ENCODE results near the gene EAF2. TPM values are rescaled to one million over a fixed set of nuclear protein-coding genes. Genes with fewer than 3 reads are reported as not detected.

EAF2 gene
- 2.2 TPM for total RNA-seq

GRCh38 chr3:121834671-121835464 lies at the start of gene EAF2, which contains the start of gene IQCB1:
Gene EAF2 (plus strand): TSS chr3:121835209. CDS start chr3:121835286, 77 bp downstream.
Gene IQCB1 (minus strand): TSS chr3:121835060. CDS start chr3:121828960, 6,100 bp downstream.
- ATAC-seq, result peak; percentile 100
- DNase-seq (ENCODE audit: low spot score), result peak; percentile 98

- DNase-seq (ENCODE audit: low spot score), result no peak
- no peak for ATAC-seq
Observed at GRCh38 chr3:121786485-121786884, 48.5 kb upstream of the EAF2 start.

- ATAC-seq (no peak), DNase-seq (ENCODE audit: low spot score) (no peak)
Observed at GRCh38 chr3:121793078-121793477, 41.9 kb upstream of the EAF2 start.

GRCh38 chr3:121794264-121794983 lies 40.6 kb upstream of the EAF2 start:
- ATAC-seq (no peak), DNase-seq (ENCODE audit: low spot score) (no peak)

- DNase-seq (ENCODE audit: low spot score) (no peak), ATAC-seq (no peak)
Observed at GRCh38 chr3:121796970-121797369, 38.0 kb upstream of the EAF2 start.

GRCh38 chr3:121800906-121801305 lies 34.1 kb upstream of the EAF2 start:
- no peak for DNase-seq (ENCODE audit: low spot score)

GRCh38 chr3:121803771-121804320 lies 31.2 kb upstream of the EAF2 start:
- DNase-seq (ENCODE audit: low spot score) (no peak), ATAC-seq (no peak)

More at GRCh38 chr3:121800906-121801305, 34.1 kb upstream of the EAF2 start:
- no peak for ATAC-seq

GRCh38 chr3:121809249-121809648 lies 25.8 kb upstream of the EAF2 start:
- no peak for ATAC-seq
- no peak for DNase-seq (ENCODE audit: low spot score)

- ATAC-seq (no peak), DNase-seq (ENCODE audit: low spot score) (no peak)
Observed at GRCh38 chr3:121817753-121818152, 17.3 kb upstream of the EAF2 start.

GRCh38 chr3:121818578-121818977 lies 16.4 kb upstream of the EAF2 start:
- DNase-seq (ENCODE audit: low spot score) (no peak), ATAC-seq (no peak)

GRCh38 chr3:121819236-121819635 lies 15.8 kb upstream of the EAF2 start:
- ATAC-seq (no peak), DNase-seq (ENCODE audit: low spot score) (no peak)

- no peak for DNase-seq (ENCODE audit: low spot score)
- ATAC-seq, result no peak
Observed at GRCh38 chr3:121821421-121822199, 13.4 kb upstream of the EAF2 start.

GRCh38 chr3:121822973-121823372 lies 12.0 kb upstream of the EAF2 start:
- ATAC-seq (no peak), DNase-seq (ENCODE audit: low spot score) (no peak)

- ATAC-seq, result peak; percentile 4
- no peak for DNase-seq (ENCODE audit: low spot score)
Observed at GRCh38 chr3:121834157-121834670, 795 bp upstream of the EAF2 start.

GRCh38 chr3:121835465-121835801 lies 424 bp downstream of the EAF2 start:
- no peak for DNase-seq (ENCODE audit: low spot score)

GRCh38 chr3:121836064-121836463 lies 1.1 kb downstream of the EAF2 start:
- no peak for ATAC-seq
- DNase-seq (ENCODE audit: low spot score), result no peak

More at GRCh38 chr3:121835465-121835801, 424 bp downstream of the EAF2 start:
- peak; percentile 38 for ATAC-seq

- DNase-seq (ENCODE audit: low spot score), result no peak
- ATAC-seq, result no peak
Observed at GRCh38 chr3:121836481-121836880, 1.5 kb downstream of the EAF2 start.

- DNase-seq (ENCODE audit: low spot score), result no peak
- ATAC-seq, result no peak
Observed at GRCh38 chr3:121839962-121840361, 5.0 kb downstream of the EAF2 start.

- ATAC-seq, result no peak
Observed at GRCh38 chr3:121844892-121845291, 9.9 kb downstream of the EAF2 start.

GRCh38 chr3:121852256-121852655 lies 17.2 kb downstream of the EAF2 start:
- DNase-seq (ENCODE audit: low spot score), result no peak
- no peak for ATAC-seq

More at GRCh38 chr3:121844892-121845291, 9.9 kb downstream of the EAF2 start:
- no peak for DNase-seq (ENCODE audit: low spot score)

- ATAC-seq, result peak; percentile 39
- no peak for DNase-seq (ENCODE audit: low spot score)
Observed at GRCh38 chr3:121855555-121855954, 20.5 kb downstream of the EAF2 start.

Measured in left lobe of liver (tissue), 2 donors.